Upper lobe of left lung (tissue), 4 donors: ENCODE data around the gene C16orf74.

Experiments used
- POLR2A ChIP-seq, 4 donors: fragments of 450-650 bp; IDR thresholded peaks; one replicate each; pipeline ENCODE4 v1.5.1; 2016 to 2017; ENCODE audit warnings: antibody characterized with exemption in 4 of 4, mild to moderate bottlenecking in 2 of 4
- TF ChIP-seq, protein P1 (sequence below), 6 experiments: fragments of 450-650 bp in 4 of 6; fragments of 200-600 bp in 2 of 6; sonication (generic) in 2 of 6; IDR thresholded peaks; one replicate each; pipeline ENCODE4 v1.5.1; 2016 to 2019; ENCODE audit warnings: antibody characterized with exemption in 6 of 6

DNA sequence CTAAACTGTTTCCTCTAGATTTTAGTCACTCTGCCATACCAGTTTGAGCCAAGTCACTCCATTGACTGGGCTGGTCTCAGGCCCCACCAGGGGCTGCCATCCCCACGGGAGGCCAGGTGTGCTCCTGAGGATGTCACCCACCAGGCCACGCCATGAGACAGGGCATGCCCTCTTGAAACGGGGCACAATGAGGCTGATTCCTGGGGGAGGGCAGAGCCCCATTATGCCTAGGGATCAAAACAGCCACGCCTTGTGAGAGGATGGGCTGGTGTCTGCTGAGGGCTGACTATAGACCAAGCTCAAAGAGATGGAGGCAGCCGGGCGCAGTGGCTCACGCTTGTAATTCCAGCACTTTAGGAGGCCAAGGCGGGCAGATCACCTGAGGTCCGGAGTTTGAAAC, 83.6 kb downstream of the C16orf74 start:
- TF ChIP-seq, protein P1, sequence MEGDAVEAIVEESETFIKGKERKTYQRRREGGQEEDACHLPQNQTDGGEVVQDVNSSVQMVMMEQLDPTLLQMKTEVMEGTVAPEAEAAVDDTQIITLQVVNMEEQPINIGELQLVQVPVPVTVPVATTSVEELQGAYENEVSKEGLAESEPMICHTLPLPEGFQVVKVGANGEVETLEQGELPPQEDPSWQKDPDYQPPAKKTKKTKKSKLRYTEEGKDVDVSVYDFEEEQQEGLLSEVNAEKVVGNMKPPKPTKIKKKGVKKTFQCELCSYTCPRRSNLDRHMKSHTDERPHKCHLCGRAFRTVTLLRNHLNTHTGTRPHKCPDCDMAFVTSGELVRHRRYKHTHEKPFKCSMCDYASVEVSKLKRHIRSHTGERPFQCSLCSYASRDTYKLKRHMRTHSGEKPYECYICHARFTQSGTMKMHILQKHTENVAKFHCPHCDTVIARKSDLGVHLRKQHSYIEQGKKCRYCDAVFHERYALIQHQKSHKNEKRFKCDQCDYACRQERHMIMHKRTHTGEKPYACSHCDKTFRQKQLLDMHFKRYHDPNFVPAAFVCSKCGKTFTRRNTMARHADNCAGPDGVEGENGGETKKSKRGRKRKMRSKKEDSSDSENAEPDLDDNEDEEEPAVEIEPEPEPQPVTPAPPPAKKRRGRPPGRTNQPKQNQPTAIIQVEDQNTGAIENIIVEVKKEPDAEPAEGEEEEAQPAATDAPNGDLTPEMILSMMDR (IDR thresholded peaks at IDR 0.05), result no peak
- TF ChIP-seq POLR2A (IDR thresholded peaks at IDR 0.05), result no peak
